GM12801 (cell line): ENCODE data around the gene OR11L1.

Experiments used
- CTCF ChIP-seq: IDR thresholded peaks from one replicate; pipeline ENCODE4 v1.5.1; 2011; ENCODE audit warnings: control low read depth; ENCODE audit not compliant: insufficient read length; ENCODE audit errors: extremely low read depth

Gene OR11L1

GRCh38 chr1:247857069-247857984 lies 15.6 kb upstream of the OR11L1 start, which contains the start of gene TRIM58:
TSS of gene TRIM58 (plus strand) at chr1:247857187. CDS start at chr1:247857247, 60 bp downstream.
- TF ChIP-seq CTCF: no peak

- TF ChIP-seq CTCF: no peak
These were observed 14.2 kb upstream of the OR11L1 start for GRCh38 chr1:247855911-247856310.

GRCh38 chr1:247854899-247855545 lies 13.3 kb upstream of the OR11L1 start:
- TF ChIP-seq CTCF: no peak

- TF ChIP-seq CTCF: no peak
These were observed 7.9 kb upstream of the OR11L1 start for GRCh38 chr1:247849616-247850015.

GRCh38 chr1:247848346-247848745 lies 6.7 kb upstream of the OR11L1 start:
- no peak for TF ChIP-seq CTCF

DNA sequence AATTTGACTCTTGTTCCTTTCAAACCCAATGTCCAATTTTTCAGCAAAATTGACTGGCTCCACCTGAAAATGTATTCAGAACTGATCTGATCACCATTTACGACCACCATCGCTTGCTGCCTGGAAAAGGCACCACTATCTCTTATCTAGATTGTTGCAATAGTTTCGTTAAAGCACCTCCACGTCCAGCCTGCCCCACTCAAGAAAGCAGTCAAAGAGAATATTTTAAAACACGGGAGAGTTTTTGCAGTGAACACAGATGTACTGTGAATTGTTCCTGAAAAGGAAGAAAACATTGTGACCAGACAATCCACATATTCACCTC lies 4.0 kb upstream of the OR11L1 start:
- no peak for TF ChIP-seq CTCF

- no peak for TF ChIP-seq CTCF
These were observed 3.5 kb upstream of the OR11L1 start for GRCh38 chr1:247845011-247845692.
